ENCODE results near the gene TEX101.
"Not testable (repeated sequence)": the region's sequence is repeated elsewhere in the genome, so short reads cannot be mapped to it uniquely, and the experiment has no call there.

Gene TEX101

DNA sequence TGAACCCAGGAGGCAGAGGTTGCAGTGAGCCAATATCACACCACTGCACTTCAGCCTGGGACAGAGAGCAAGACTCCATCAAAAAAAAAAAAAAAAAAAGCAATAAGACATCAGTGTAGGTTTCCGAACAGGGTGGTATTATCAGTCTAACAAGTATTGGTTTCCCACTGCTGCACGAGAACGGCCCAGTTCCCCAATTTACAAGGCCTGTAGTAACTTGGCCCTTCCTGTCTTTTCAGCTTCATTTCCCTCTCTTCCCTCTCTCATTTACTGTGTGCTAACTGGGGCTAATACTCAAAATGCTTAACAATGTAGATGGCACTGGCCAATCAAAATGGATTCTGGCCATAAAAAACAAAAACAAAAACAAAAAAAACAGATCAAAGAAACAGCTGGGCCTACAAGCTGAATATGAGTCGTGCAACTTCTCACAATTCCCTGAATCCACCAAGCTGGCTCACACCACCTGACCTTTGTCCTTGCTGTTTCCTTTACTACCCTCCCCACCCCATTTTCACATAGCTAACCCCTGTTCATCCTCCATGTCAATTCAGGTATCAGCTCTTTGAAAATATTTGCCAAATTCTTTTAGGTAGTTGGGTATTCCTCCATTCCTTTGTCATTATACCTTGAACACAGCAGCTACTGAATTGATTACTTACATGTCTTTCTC lies 2.4 kb downstream of the TEX101 start:
- FAIRE-seq (no peak), DNase-seq (ENCODE audit: insufficient read length, low spot score) (no peak)

GRCh38 chr19:43420954-43421353 lies 6.3 kb downstream of the TEX101 start:
- FAIRE-seq (no peak), DNase-seq (ENCODE audit: insufficient read length, low spot score) (no peak)

GRCh38 chr19:43422000-43422688 lies 7.5 kb downstream of the TEX101 start:
- no peak for DNase-seq (ENCODE audit: insufficient read length, low spot score)
- FAIRE-seq, result no peak

- DNase-seq (ENCODE audit: insufficient read length, low spot score), result no peak
- no peak for FAIRE-seq
Measured at GRCh38 chr19:43422689-43423066, 8.0 kb downstream of the TEX101 start.

DNA sequence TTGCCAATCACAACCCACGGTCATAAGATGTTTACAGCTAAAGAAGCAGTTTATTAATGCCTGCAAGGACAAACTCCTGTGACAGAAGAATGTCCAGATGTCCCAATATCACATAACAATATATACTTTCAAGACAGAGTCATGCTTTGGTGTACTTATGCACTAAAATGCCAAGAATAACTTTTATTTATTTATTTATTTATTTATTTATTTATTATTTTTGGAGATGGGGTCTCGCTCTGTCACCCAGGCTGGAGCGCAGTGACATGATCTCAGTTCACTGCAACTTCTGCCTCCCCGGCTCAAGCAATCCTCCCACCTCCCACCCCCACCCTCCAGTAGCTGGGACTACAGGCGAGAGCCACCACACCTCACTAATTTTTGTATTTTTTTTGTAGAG lies 9.1 kb downstream of the TEX101 start:
- DNase-seq (ENCODE audit: insufficient read length, low spot score), result no peak
- no peak for FAIRE-seq

DNA sequence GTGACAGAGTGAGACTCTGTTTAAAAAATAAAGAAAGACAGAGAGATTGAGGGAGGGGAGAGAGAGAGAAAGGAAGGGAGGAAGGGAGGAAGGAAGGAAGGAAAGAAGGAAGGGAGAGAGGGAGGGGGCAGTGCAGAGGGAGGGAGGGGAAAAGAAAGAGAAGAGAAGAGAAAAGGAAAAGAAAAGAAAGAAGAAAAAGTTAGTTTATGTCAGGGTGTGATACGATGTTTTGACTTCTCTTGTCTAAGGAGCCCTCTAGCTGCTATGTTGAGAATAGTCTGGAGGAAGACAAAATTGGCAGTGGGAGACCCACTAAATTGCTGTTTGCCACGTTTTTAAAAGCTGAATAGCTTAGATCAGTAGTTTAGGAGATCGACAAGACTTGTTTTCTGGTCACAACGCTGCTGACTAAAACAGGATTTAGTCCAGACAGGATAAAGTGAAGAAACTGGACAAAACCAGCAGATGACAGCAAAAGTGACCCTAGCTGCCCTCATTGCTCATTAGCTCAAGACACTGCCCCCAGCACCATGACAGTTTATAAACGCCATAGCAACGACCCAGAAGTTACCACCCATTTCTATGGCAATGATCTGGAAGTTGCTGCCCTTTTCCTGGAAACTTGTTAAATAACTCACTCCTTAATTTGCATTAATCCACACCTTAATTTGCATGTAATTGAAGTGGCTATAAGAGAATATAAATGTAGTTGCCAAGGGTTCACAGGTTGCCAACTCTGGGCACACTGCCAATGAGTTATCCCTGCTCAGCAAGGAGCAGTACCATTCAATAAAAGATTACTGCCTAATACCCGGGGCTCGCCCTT lies 11.1 kb downstream of the TEX101 start:
- DNase-seq (ENCODE audit: insufficient read length, low spot score), result peak; percentile 50
- FAIRE-seq, result no peak

DNA sequence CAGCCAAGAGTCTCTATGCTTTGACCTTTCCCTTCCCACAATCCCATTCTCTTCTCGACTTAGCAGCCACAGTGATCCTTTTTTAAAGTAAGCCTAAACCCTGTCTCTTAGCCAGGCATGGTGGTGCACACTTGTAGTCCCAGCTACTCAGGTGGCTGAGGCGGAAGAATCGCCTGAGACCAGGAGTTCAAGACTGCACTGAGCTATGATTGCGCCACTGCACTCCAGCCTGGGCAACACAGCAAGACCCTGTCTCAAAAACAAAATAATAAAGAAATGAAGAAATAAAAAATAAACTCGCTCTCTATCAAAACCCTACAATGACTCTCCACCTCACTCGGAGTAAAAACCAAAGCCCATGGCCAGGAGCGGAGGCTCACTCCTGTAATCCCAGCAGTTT lies 14.7 kb downstream of the TEX101 start:
- no peak for DNase-seq (ENCODE audit: insufficient read length, low spot score)
- no peak for FAIRE-seq

- FAIRE-seq (no peak), DNase-seq (ENCODE audit: insufficient read length, low spot score) (no peak)
Measured at GRCh38 chr19:43430142-43430710, 15.5 kb downstream of the TEX101 start.

- DNase-seq (ENCODE audit: insufficient read length, low spot score), result no peak
- FAIRE-seq, result no peak
Measured at GRCh38 chr19:43430976-43431375, 16.3 kb downstream of the TEX101 start.

DNA sequence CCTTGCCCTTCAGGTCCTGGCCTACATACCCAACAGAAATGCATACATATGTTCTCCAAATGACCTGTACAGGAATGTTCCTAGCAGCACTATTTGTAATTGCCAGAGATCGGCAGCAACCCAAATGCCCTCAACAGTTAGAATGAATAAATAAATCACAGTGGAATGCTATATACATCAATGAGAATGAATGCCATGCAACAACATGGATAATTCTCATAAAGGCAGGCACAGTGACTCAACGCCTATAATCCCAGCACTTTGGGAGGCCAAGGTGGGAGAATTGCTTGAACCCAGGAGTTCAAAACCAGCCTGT lies 18.6 kb downstream of the TEX101 start:
- FAIRE-seq (no peak), DNase-seq (ENCODE audit: insufficient read length, low spot score) (no peak)

GRCh38 chr19:43433689-43434088 lies 19.0 kb downstream of the TEX101 start:
- no peak for FAIRE-seq
- DNase-seq (ENCODE audit: insufficient read length, low spot score), result no peak

DNA sequence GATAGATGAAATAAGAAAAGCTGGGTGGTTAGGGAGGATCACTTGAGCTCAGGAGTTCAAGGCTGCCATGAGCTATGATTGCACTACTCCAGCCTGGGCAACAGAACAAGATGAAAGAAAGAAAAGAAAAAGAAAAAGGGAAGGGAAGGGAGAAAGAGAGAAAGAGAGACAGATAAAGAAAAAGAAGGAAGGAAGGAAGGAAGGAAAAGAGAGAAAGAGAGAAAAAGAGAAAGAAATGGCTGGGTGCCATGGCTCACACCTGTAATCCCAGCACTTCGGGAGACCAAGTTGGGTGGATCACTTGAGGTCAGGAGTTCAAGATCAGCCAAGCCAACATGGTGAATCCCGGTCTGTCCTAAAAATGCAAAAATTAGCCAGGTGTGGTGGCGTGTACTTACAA lies 21.1 kb downstream of the TEX101 start:
- DNase-seq (ENCODE audit: insufficient read length, low spot score) (no peak), FAIRE-seq (no peak)

GRCh38 chr19:43437284-43437683 lies 22.6 kb downstream of the TEX101 start:
- not testable (repeated sequence) for FAIRE-seq

GRCh38 chr19:43437712-43438111 lies 23.0 kb downstream of the TEX101 start:
- DNase-seq (ENCODE audit: insufficient read length, low spot score), result no peak
- no peak for FAIRE-seq

More at GRCh38 chr19:43437284-43437683, 22.6 kb downstream of the TEX101 start:
- not testable (repeated sequence) for DNase-seq (ENCODE audit: insufficient read length, low spot score)

GRCh38 chr19:43438291-43439031 lies 23.8 kb downstream of the TEX101 start:
- DNase-seq (ENCODE audit: insufficient read length, low spot score) (peak; percentile 77), FAIRE-seq (peak; percentile 75)

DNA sequence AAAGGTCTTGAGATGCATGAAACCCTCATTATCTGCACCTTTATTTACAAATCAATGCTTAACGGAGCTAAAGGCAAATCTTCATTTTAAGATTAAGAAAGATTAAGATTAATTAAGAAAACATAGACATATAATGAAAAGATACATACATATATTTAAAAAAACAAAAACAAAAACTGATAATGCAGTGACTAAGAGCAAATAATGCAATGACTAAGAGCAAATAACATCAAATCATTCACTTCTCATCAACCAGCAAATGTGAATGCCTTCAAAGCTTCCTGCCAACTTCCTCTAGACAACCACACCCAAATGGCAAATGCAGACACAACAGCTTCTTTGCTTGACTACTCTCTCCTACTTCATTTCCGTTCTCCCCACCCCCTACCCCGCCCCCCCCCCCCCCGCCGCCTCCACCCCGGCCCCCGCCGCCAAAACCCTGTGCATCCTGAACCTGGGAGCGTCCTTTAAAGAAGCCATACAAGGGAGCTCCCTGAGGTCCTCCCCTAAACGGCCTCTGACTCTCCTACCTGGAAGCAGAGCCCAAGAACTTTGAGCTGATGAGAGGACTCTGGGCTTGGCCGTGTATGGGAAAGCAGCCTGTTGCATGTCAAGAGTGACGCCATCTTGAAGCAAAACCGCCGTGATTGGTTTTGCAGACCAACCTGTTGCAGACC lies 24.5 kb downstream of the TEX101 start:
- FAIRE-seq (no peak), DNase-seq (ENCODE audit: insufficient read length, low spot score) (peak; percentile 44)

DNA sequence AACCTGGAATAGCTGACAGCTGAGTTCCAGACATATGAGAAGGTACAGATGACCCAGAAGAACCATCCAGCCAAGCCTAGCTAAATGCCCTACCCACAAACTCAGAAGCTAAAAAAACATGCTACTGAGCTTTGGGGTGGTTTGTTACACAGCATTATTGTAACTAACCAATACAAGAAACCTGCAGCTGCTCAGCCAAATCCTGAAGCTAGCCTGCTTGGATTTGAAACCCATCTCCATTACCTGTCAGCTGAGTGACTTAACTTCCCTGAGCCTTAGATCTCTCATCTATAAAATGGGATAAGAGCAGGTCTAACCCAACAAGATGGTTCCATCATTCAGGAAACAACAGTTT lies 25.0 kb downstream of the TEX101 start:
- FAIRE-seq, result no peak

DNA sequence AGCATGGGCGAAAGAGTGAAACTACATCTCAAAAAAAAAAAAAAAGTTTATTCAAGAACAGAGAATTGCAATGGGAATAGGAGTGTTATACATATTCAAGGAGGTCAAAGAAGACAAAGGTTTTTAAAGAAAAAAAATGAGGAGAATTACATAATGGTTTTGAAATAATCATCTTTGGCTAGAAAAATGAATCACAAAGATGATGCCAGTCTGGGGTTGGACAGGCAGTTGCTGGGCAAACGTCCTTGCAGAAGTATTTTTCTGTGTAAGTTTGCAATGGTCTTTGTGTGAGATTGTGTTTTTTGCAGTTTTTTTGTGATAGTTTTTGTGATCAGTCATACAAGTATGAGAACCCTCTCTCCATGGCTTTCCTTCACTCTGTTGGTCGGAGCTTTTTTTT lies 27.0 kb downstream of the TEX101 start:
- FAIRE-seq, result no peak
- DNase-seq (ENCODE audit: insufficient read length, low spot score), result no peak

More for the DNA sequence above, 25.0 kb downstream of the TEX101 start:
- DNase-seq (ENCODE audit: insufficient read length, low spot score), result no peak

GRCh38 chr19:43444091-43444490 lies 29.4 kb downstream of the TEX101 start:
- not testable (repeated sequence) for DNase-seq (ENCODE audit: insufficient read length, low spot score); FAIRE-seq

Data from HTR-8/SVneo (cell line).